Caco-2 (cell line): ENCODE data around the gene PITPNM3. TPM values are rescaled to one million over a fixed set of nuclear protein-coding genes. Genes with fewer than 3 reads are reported as not detected.

Experiments used
- BruUV-seq: library from RNA; stranded (reverse); fragments of 400-500 nt; replicated peaks from 2 replicates; lab custom pipeline; 2021; lab: Mats Ljungman, UMichigan
- CTCF ChIA-PET: fragments of 300-600 bp; sonication (Branson Sonifier 250); formaldehyde crosslinking; loops from one replicate; lab custom pipeline; 2022; ENCODE audit warnings: antibody characterized with exemption; lab: Charles Lee
- POLR2A ChIA-PET: fragments of 300-600 bp; sonication (Branson Sonifier 250); formaldehyde crosslinking; loops from one replicate; lab custom pipeline; 2022; ENCODE audit warnings: antibody characterized with exemption; lab: Charles Lee
- DNase-seq, 2 experiments: peaks; one replicate each; pipeline versions ENCODE4 v3.0.0 to v3.0.0-alpha.2; 2020 to 2022
- H3K27me3 ChIP-seq: replicated peaks from 2 replicates; pipeline ENCODE4 v1.6.0; 2011; ENCODE audit warnings: low read length; ENCODE audit not compliant: control insufficient read depth, insufficient read depth
- H3K36me3 ChIP-seq: 2 replicates; pipeline ENCODE4 v1.5.1; 2011; ENCODE audit warnings: low read length; ENCODE audit not compliant: control insufficient read depth, insufficient read depth
- H3K4me1 ChIP-seq: fragments of 250-450 bp; sonication (Bioruptor Pico); 2 replicates; pipeline ENCODE4 v1.5.1; 2020; ENCODE audit warnings: mild to moderate bottlenecking
- H3K4me3 ChIP-seq: 2 replicates; pipeline ENCODE4 v1.5.1; 2011; ENCODE audit warnings: low read depth, mild to moderate bottlenecking, control low read depth, low read length
- H3K9me3 ChIP-seq: fragments of 250-450 bp; sonication (Bioruptor Pico); 2 replicates; pipeline ENCODE4 v1.5.1; 2020; ENCODE audit warnings: mild to moderate bottlenecking, moderate library complexity
- H3K27ac Mint-ChIP-seq: one replicate; pipeline ENCODE4 v1.8.0; 2022; ENCODE audit warnings: mixed read lengths; ENCODE audit not compliant: unreplicated experiment
- H3K27me3 Mint-ChIP-seq: one replicate; pipeline ENCODE4 v1.8.0; 2022; ENCODE audit warnings: mixed read lengths; ENCODE audit not compliant: insufficient read depth, unreplicated experiment
- H3K36me3 Mint-ChIP-seq: one replicate; pipeline ENCODE4 v1.8.0; 2022; ENCODE audit warnings: mild to moderate bottlenecking, mixed read lengths; ENCODE audit not compliant: insufficient read depth, unreplicated experiment
- H3K4me1 Mint-ChIP-seq: one replicate; pipeline ENCODE4 v1.8.0; 2022; ENCODE audit warnings: low read depth, mixed read lengths; ENCODE audit not compliant: unreplicated experiment
- H3K4me3 Mint-ChIP-seq: one replicate; pipeline ENCODE4 v1.8.0; 2022; ENCODE audit warnings: mild to moderate bottlenecking, moderate library complexity, mixed read lengths; ENCODE audit not compliant: unreplicated experiment
- H3K9me3 Mint-ChIP-seq: one replicate; pipeline ENCODE4 v1.8.0; 2022; ENCODE audit warnings: mixed read lengths; ENCODE audit not compliant: unreplicated experiment
- CTCF ChIP-seq, 2 experiments: fragments of 200-600 bp in 1 of 2; IDR thresholded peaks; 1 replicate in 1 of 2; 2 replicates in 1 of 2; pipeline versions ENCODE4 v1.5.1 to v1.8.0; 2011 to 2022; ENCODE audit warnings: antibody characterized with exemption in 1 of 2, control low read depth in 1 of 2, inconsistent platforms in 1 of 2, low read depth in 1 of 2, low read length in 1 of 2, mild to moderate bottlenecking in 1 of 2, moderate library complexity in 1 of 2; ENCODE audit not compliant: insufficient read depth in 1 of 2, severe bottlenecking in 1 of 2, unreplicated experiment in 1 of 2
- intact Hi-C: fragments of 100-400 bp; cut with micrococcal nuclease; formaldehyde crosslinking; loops from one replicate; pipeline ENCODE4 v1.10.0; 2022; ENCODE audit not compliant: unreplicated experiment
- total RNA-seq: library from RNA; stranded (reverse); gene quantifications from 2 replicates; pipeline ENCODE4 v1.2.3, GENCODE V29; 2022

PITPNM3 gene
- total RNA-seq, 1 experiment from 2014 or later = 0.50 TPM

DNA sequence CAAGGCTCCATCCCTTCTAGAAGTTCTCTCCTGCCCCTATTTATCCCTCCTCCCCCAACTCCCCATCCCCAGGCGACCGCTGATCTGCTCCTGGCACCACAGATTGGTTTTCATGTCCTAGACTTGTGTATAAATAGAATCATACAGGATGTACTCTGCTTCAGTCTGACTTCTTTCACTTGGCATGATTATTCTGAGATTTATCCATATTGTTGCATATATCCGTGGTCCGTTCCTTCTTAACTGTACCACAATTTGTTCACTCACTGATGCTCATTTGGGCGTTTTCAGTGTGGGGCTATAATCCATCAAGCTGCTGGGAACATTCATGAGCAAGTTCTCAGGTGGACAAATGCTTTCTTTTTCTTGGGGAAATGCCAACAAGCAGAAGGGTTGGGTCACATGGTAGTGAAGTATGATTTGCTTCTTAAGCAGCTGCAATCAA lies 23.9 kb downstream of the PITPNM3 start:
- H3K27me3 Mint-ChIP-seq = no peaks in the 10 kb centered on the region
- CTCF ChIA-PET = no interaction called here
- no peak for TF ChIP-seq CTCF (IDR thresholded peaks at IDR 0.05; ENCODE audit: insufficient read depth in 1 of 2, low read depth in 1 of 2, low read length in 1 of 2, severe bottlenecking in 1 of 2, unreplicated experiment in 1 of 2)
- H3K36me3 Mint-ChIP-seq = no peaks in the 10 kb centered on the region
- DNase-seq = no peak
- H3K36me3 ChIP-seq = no peaks in the 10 kb centered on the region
- H3K27me3 ChIP-seq = no peaks in the 10 kb centered on the region
- H3K9me3 ChIP-seq = no peaks in the 10 kb centered on the region
- no peak overlapping the region for H3K27ac Mint-ChIP-seq
- H3K4me1 ChIP-seq = no peaks in the 10 kb centered on the region
- POLR2A ChIA-PET = no interaction called here
- H3K9me3 Mint-ChIP-seq = no peaks in the 10 kb centered on the region
- no peaks in the 10 kb centered on the region for H3K4me1 Mint-ChIP-seq
- H3K4me3 Mint-ChIP-seq = no peak overlapping the region
- intact Hi-C loops = no loop called here
- no TSS peak for BruUV-seq
- no peak overlapping the region for H3K4me3 ChIP-seq

GRCh38 chr17:6531575-6531974 lies 24.8 kb downstream of the PITPNM3 start:
- no TSS peak for BruUV-seq

DNA sequence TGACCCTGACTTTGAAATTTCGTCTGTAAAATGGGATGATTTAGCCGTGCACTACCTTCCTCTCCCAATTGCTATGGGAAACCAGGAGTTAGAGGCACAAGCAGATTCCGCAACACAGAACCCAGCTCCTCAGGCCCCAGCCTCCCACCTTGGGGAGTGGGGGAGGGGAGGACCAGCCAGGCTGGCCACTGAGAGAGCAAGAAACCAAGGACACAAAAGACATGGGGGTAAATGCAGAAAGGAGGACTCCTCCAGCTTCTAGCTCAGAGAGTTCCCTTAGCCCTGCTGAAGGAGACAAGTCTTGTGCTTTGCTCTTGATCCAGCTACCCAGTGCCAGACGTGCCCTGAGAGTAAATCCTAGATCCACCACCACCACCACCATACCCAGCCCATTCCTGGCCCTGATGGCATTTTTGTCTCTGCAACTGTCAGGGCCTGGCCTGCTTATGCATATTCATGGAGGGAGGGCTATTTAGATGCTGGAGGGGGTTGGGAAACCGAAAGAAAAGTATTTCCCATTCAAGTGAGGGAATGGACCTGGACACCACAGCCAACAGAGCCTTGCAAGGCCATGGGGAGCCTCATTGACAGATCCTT lies 25.9 kb downstream of the PITPNM3 start:
- Mint-ChIP-seq H3K36me3 (no peaks in the 10 kb centered on the region), H3K9me3 (no peaks in the 10 kb centered on the region), H3K27ac (no peak overlapping the region), H3K27me3 (no peaks in the 10 kb centered on the region), H3K4me3 (no peak overlapping the region), H3K4me1 (no peaks in the 10 kb centered on the region)
- H3K36me3 ChIP-seq = no peaks in the 10 kb centered on the region
- BruUV-seq = no TSS peak
- POLR2A ChIA-PET = no interaction called here
- H3K9me3 ChIP-seq = no peaks in the 10 kb centered on the region
- H3K4me3 ChIP-seq = no peak overlapping the region
- CTCF ChIA-PET = no interaction called here
- no peaks in the 10 kb centered on the region for H3K4me1 ChIP-seq
- no peak for TF ChIP-seq CTCF (IDR thresholded peaks at IDR 0.05; ENCODE audit: insufficient read depth in 1 of 2, low read depth in 1 of 2, low read length in 1 of 2, severe bottlenecking in 1 of 2, unreplicated experiment in 1 of 2)
- no peak for DNase-seq
- no peaks in the 10 kb centered on the region for H3K27me3 ChIP-seq
- intact Hi-C loops = no loop called here

More at GRCh38 chr17:6531575-6531974, 24.8 kb downstream of the PITPNM3 start:
- Mint-ChIP-seq H3K27ac (no peak overlapping the region), H3K9me3 (no peaks in the 10 kb centered on the region), H3K4me1 (no peaks in the 10 kb centered on the region), H3K4me3 (no peak overlapping the region), H3K27me3 (no peaks in the 10 kb centered on the region), H3K36me3 (no peaks in the 10 kb centered on the region)
- H3K36me3 ChIP-seq = no peaks in the 10 kb centered on the region
- no peak overlapping the region for H3K4me3 ChIP-seq
- POLR2A ChIA-PET = no interaction called here
- H3K9me3 ChIP-seq = no peaks in the 10 kb centered on the region
- intact Hi-C loops = no loop called here
- CTCF ChIA-PET = no interaction called here
- TF ChIP-seq CTCF (IDR thresholded peaks at IDR 0.05; ENCODE audit: insufficient read depth in 1 of 2, low read depth in 1 of 2, low read length in 1 of 2, severe bottlenecking in 1 of 2, unreplicated experiment in 1 of 2) = no peak
- no peaks in the 10 kb centered on the region for H3K27me3 ChIP-seq
- H3K4me1 ChIP-seq = no peaks in the 10 kb centered on the region
- DNase-seq = no peak
